Right lobe of liver (tissue), 4 donors: ENCODE results near the gene RPL22.

Experiments
- CTCF ChIP-seq, 4 donors: fragments of 200-600 bp in 3 of 4; fragments of 450-650 bp in 1 of 4; IDR thresholded peaks; one replicate each; pipeline versions ENCODE4 v1.5.1 to v1.8.0; 2016 to 2022; ENCODE audit warnings: antibody characterized with exemption in 4 of 4, mild to moderate bottlenecking in 2 of 4
- POLR2A ChIP-seq: fragments of 450-650 bp; IDR thresholded peaks from one replicate; pipeline ENCODE4 v1.6.1; 2017; ENCODE audit warnings: antibody characterized with exemption, mild to moderate bottlenecking
- donor health status: DM: no; HTN: no; CAD: no.
- donor health status: DM: no; HTN: no; CAD: no.
- donor health status: DM: no; HTN: yes; CAD: no.

GRCh38 chr1:6222636-6223035 lies 23.2 kb upstream of the RPL22 start:
- TF ChIP-seq CTCF (IDR thresholded peaks at IDR 0.05) (no peak), POLR2A (no peak)
